HG02759 (cell line): Measurements from ENCODE around the gene MYBPC2.

ENCODE experiments used
- ATAC-seq: cut with Tn5 transposase; IDR thresholded peaks from one replicate; pipeline ENCODE4 v1.9.1; 2021; ENCODE audit warnings: mild to moderate bottlenecking, moderate library complexity; ENCODE audit not compliant: unreplicated experiment

MYBPC2 gene

DNA sequence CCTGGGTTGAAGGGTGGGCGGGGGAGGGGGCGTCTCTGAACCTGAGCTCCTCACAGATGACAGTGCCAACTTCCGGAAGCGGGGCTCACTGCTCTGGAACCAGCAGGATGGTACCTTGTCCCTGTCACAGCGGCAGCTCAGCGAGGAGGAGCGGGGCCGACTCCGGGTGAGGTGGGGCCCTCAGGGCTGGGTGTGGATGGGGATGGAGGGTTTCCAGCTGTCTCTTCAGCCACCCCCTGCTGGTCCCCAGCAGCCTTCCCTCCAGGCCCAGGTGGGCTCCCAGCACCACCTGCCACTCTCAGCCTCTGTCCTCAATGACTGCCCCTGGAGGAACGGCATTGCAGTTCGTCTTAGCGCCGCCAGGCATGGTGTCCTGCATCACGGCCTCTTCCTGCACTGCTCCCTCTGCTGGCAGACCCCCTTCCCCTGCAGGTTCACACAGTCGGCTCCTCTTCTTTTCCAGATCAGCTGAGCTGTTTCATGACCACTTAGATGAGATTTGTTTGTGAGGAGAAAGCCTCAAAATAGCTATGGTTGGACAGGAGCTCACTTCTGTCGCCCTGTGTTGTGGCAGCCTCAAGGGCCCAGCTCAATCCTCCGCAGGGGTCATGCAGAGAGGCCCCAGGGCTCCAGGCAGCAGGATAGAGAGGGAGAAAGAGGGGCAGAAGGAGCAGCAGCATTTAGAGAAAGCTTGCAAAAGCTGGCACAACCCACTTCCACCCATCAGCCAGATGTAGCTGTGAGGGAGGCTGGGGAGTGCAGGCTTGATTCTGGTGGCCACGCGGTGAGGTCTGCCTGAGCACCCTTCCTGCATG is 46.4 kb downstream of the MYBPC2 start:
- no peak for ATAC-seq

DNA sequence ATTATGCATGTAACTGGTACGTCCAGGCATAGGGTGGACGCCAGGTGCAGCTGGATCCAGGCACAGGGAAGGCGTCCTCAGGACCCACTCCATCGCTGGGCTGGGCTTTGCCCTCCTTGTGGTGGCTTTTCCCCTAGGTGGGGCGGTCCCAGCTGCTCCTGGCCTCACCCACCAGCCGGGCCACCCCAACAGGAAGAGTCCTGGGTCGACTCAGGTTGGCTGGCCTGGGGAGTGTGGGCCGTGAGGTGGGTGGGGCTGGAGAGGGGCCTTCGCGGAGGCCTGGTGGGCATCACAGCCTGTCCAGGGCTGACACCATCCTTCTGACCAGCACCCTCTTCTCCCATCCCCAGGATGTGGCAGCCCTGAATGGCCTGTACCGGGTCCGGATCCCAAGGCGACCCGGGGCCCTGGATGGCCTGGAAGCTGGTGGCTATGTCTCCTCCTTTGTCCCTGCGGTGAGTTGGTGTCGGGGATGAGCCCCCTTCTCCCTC is 47.1 kb downstream of the MYBPC2 start:
- ATAC-seq = no peak

GRCh38 chr19:50480281-50481111 is 47.8 kb downstream of the MYBPC2 start:
- no peak for ATAC-seq

- no peak for ATAC-seq
Observed at GRCh38 chr19:50481351-50482149, 48.9 kb downstream of the MYBPC2 start.

- no peak for ATAC-seq
Observed at GRCh38 chr19:50482271-50482855, 49.7 kb downstream of the MYBPC2 start.

GRCh38 chr19:50482916-50483315 is 50.2 kb downstream of the MYBPC2 start:
- ATAC-seq = no peak

GRCh38 chr19:50485284-50485955 is 52.7 kb downstream of the MYBPC2 start:
- no peak for ATAC-seq

- no peak for ATAC-seq
Observed at GRCh38 chr19:50486823-50487515, 54.3 kb downstream of the MYBPC2 start.

GRCh38 chr19:50488389-50489194 is 55.9 kb downstream of the MYBPC2 start:
- ATAC-seq = no peak

DNA sequence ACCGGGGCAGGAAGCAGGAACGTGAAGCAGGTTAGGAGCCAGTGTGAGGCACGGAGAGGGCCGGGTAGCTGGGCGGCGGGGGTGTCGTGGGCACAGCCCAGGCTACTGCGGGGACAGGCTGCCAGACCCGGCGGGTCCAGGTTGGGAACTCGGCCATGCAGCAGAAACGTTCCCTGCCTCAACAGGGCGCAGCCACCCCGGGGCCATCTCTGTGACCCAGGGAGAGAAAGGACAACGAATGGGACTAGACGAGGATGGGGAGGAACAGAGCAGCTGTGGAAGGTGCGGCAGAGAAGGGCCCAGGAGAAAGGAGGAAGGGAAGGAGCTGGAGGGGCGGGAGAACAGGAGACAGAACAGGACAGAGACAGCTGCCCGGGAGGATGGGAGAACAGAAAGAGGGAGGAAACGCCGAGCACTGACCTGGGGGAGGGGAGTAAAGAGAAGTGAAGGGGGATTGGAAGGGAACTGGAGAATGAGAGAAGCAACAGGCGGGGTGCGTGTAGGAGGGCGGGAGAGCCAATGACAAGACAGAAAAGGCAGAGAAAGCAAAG is 56.8 kb downstream of the MYBPC2 start:
- ATAC-seq = no peak

DNA sequence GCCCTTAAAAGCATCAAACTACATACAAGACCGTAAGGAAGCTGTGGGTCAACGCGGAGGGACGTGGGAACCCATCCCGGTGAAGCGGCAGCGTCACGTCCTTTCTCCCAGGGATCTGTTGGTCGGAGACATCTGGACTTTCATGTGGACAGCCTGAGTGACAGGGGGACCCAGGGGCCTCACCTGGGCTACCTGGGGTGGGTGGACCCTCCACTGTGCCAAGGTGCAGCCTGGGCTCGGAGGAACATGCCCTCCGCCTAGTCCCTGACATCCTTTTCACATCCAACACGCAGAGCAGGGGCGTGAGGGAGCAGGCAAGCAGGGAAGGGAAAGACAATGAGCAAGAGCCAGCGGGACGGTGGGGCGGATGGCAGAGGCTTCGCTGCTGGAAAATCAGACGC is 57.7 kb downstream of the MYBPC2 start:
- ATAC-seq = no peak

DNA sequence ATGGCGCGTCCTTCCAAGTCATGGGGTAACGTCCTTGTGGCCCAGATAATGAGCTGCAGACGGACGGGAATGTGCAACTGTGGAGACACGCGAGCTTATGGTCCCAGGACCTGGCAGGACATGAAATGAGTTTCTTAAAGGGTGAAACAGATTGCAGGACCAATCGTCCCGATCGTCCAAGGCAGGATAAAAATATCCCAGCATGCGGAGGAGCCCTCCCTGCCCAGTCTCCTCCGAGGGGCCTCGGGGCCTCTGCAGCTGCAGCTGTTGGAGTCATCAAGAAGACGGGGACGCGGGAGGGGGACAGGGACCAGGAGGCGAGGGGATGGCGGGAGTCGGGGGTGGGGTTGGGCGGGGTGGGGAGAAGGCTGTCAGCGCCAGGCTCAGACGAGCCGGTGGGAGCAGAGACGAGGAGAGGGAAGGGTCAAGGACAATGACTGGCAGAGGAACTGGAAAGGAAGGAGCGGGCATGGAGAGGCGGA is 58.3 kb downstream of the MYBPC2 start:
- ATAC-seq = no peak

DNA sequence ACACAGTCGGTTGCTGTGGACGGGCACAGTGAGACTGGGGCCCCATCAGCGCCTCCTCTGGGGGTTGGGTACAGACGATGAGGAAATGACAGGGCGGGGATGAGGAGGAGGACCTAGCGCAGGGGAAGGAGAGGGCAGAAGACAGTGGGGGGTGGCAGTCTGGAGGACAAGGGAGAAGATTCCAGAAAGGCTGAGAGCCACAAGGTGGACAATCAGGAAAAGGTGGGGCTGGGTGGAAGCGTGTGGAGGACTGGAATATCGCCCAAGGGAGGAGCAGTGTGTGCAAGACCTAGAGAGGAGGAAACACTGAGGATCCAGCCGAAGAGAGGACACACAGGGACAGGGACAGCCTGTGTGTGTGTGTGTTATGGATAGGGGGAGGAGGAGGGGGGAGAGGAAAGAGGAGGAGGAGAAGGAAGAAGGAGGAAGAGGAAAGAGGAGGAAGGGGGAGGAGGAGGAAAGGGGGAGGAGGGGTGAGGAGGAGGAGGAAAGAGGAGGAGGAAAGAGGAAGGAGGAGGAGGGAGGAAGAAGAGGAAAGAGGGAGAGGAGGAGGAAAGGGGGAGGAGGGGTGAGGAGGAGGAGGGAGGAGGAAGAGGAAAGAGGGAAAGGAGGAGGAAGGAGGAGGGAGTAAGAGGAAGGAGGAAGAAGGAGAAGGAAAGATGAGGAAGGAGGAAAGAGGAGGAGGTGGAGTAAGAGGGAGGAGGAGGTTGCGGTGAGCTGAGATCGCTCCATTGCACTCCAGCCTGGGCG is 59.8 kb downstream of the MYBPC2 start:
- ATAC-seq = no peak

- no peak for ATAC-seq
Observed at GRCh38 chr19:50493171-50493570, 60.5 kb downstream of the MYBPC2 start.

DNA sequence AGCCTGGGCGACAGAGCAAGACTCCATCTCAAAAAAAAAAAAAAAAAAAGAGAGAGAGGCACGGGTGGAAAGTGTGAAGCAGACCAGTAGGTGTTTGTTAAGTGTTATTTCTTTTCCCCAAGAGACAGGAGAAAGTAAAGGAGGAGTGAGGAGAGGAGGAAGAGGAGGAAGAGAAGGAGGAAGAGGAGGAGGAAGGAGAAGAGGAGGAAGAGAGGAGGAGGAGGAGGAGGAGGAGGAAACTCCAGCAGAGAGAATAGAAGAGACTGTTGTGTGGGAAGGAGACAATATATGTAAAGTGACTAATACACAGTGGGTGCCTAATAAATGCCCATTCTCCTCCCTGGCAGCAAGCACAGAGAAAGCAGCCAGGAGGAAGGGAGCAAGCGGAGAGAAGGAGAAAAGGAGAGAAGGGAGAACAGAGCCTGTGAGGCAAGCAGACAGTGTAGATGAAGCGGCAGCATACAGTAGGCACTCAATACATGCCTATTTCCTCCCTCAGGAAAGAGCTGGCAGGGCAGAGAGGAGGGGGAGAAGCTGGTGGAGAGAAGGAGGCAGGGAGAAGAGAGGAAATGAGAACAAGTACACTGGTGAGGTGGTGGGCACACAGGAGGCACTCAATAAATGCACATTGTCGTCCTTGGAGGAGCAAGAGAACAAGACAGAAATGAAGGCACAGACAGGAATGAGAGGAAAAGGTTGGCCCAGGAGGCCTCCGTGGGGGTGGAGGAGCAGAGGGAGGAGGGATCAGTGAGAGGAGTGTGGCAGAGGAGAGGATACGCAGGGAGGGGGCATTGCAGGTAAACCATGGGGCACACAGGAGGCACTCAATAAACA is 61.7 kb downstream of the MYBPC2 start:
- no peak for ATAC-seq

DNA sequence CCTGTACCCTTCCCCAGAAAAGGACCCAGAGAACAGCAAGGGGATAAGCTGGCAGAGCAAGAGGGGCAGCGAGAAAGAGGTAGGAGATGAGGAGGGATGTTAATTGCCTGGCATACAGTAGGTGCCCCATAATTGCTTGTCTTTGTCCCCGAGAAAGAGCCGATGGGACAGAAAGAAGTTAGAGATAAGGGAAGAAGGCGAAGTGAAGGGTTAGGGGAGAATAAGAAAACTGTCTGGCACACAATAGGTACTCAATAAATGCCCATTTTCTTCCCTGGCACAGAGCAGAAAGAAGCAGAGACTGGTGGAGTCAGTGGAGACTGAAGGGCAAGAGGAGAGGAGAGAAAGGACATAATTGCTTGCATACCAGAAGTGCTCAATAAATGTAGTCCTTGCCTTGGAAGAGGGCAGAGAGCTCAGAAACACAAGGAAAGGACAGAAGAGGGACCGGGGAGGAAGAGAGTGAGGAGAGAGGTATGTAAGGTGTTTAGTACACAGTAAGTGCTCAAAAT is 62.4 kb downstream of the MYBPC2 start:
- no peak for ATAC-seq
